IMR-90 (cell line): ENCODE data around the gene PIEZO2. TPM values are rescaled to one million over a fixed set of nuclear protein-coding genes. Genes with fewer than 3 reads are reported as not detected.

Experiments used
- ATAC-seq: fragments of 200-7000 bp; cut with Tn5 transposase; 2 replicates; pipeline ENCODE4 v1.9.1; 2020; ENCODE audit warnings: low read depth, mild to moderate bottlenecking, moderate library complexity
- BruUV-seq: library from RNA; stranded (reverse); fragments of 400-500 nt; replicated peaks from 2 replicates; lab custom pipeline; 2021; lab: Mats Ljungman, UMichigan
- CTCF ChIA-PET: fragments of 300-600 bp; formaldehyde crosslinking; extraction: SDS; loops from one replicate; lab custom pipeline; 2021; ENCODE audit warnings: antibody characterized with exemption; lab: Yijun Ruan, JAX
- POLR2A ChIA-PET: fragments of 300-600 bp; sonication (Branson Sonifier 250); formaldehyde crosslinking; loops from one replicate; lab custom pipeline; 2022; ENCODE audit warnings: antibody characterized with exemption; ENCODE audit not compliant: unreplicated experiment; lab: Charles Lee
- DNase-seq: peaks from one replicate; pipeline ENCODE4 v3.0.0; 2013
- H2AFZ ChIP-seq: replicated peaks from 2 replicates; pipeline ENCODE3; 2013; ENCODE audit warnings: low read length, mild to moderate bottlenecking; ENCODE audit not compliant: poor library complexity
- H2AK5ac ChIP-seq: 2 replicates; pipeline ENCODE4 v1.6.1; 2013; ENCODE audit warnings: low read depth, low read length, inconsistent platforms
- H2AK9ac ChIP-seq: replicated peaks from 2 replicates; pipeline ENCODE3; 2013; ENCODE audit warnings: mild to moderate bottlenecking, low read depth, low read length, moderate library complexity; ENCODE audit not compliant: poor library complexity
- H2BK120ac ChIP-seq: 2 replicates; pipeline ENCODE4 v1.6.1; 2013; ENCODE audit warnings: low read depth, low read length, inconsistent platforms
- H2BK15ac ChIP-seq: 3 replicates; pipeline ENCODE4 v1.6.1; 2013; ENCODE audit warnings: low read depth, low read length, inconsistent platforms
- H2BK20ac ChIP-seq: 2 replicates; pipeline ENCODE4 v1.6.1; 2013; ENCODE audit warnings: low read depth, mild to moderate bottlenecking, inconsistent platforms, low read length, moderate library complexity
- H2BK5ac ChIP-seq: 2 replicates; pipeline ENCODE4 v1.6.1; 2013; ENCODE audit warnings: mild to moderate bottlenecking, low read depth, low read length, inconsistent platforms; ENCODE audit not compliant: poor library complexity, severe bottlenecking
- H3K14ac ChIP-seq: replicated peaks from 2 replicates; pipeline ENCODE4 v1.6.1; 2013; ENCODE audit warnings: low read depth, low read length, inconsistent platforms
- H3K18ac ChIP-seq: 2 replicates; pipeline ENCODE4 v1.6.1; 2013; ENCODE audit warnings: low read depth, low read length, control low read depth
- H3K23ac ChIP-seq: 2 replicates; pipeline ENCODE4 v1.6.1; 2013; ENCODE audit warnings: low read depth, low read length, inconsistent platforms
- H3K27ac ChIP-seq: 2 replicates; pipeline ENCODE4 v1.5.1; 2013; ENCODE audit warnings: mild to moderate bottlenecking, control low read depth, low read length; ENCODE audit not compliant: insufficient read depth
- H3K27me3 ChIP-seq: 2 replicates; pipeline ENCODE4 v1.6.1; 2013; ENCODE audit warnings: low read length; ENCODE audit not compliant: control insufficient read depth, insufficient read depth
- H3K36me3 ChIP-seq: 2 replicates; pipeline ENCODE4 v1.6.1; 2013; ENCODE audit warnings: low read length, mixed read lengths; ENCODE audit not compliant: control insufficient read depth, insufficient read depth
- H3K4ac ChIP-seq: 2 replicates; pipeline ENCODE4 v1.6.1; 2013; ENCODE audit warnings: low read depth, low read length, inconsistent platforms
- H3K4me1 ChIP-seq: 2 replicates; pipeline ENCODE4 v1.6.1; 2013; ENCODE audit warnings: low read length, mixed read lengths; ENCODE audit not compliant: control insufficient read depth, insufficient read depth
- H3K4me2 ChIP-seq: 2 replicates; pipeline ENCODE4 v1.6.1; 2013; ENCODE audit warnings: low read depth, mild to moderate bottlenecking, control low read depth, low read length, moderate library complexity
- H3K4me3 ChIP-seq: 2 replicates; pipeline ENCODE4 v1.5.1; 2013; ENCODE audit warnings: low read depth, mild to moderate bottlenecking, control low read depth, low read length, moderate library complexity; ENCODE audit not compliant: insufficient read depth
- H3K56ac ChIP-seq: 2 replicates; pipeline ENCODE4 v1.6.1; 2013; ENCODE audit warnings: low read length, inconsistent platforms; ENCODE audit not compliant: insufficient read depth; ENCODE audit errors: extremely low read depth
- H3K79me1 ChIP-seq, 2 experiments: 2 replicates each; pipeline ENCODE4 v1.6.1; 2013; ENCODE audit warnings: low read length in 2 of 2, inconsistent platforms in 1 of 2, low read depth in 1 of 2
- H3K9ac ChIP-seq: 2 replicates; pipeline ENCODE4 v1.6.1; 2013; ENCODE audit warnings: low read depth, low read length, control low read depth
- H3K9me1 ChIP-seq: 2 replicates; pipeline ENCODE4 v1.6.1; 2013; ENCODE audit warnings: low read length, inconsistent platforms; ENCODE audit not compliant: insufficient read depth
- H3K9me3 ChIP-seq: 2 replicates; pipeline ENCODE4 v1.6.1; 2013; ENCODE audit warnings: low read length; ENCODE audit not compliant: control insufficient read depth, insufficient read depth
- H4K20me1 ChIP-seq: 2 replicates; pipeline ENCODE4 v1.6.1; 2013; ENCODE audit warnings: low read length, inconsistent platforms; ENCODE audit not compliant: insufficient read depth
- H4K5ac ChIP-seq: 2 replicates; pipeline ENCODE4 v1.6.1; 2013; ENCODE audit warnings: mild to moderate bottlenecking, low read depth, low read length, control low read depth
- H4K8ac ChIP-seq, 2 experiments: 2 replicates each; pipeline ENCODE4 v1.6.1; 2013; ENCODE audit warnings: low read depth in 2 of 2, low read length in 2 of 2, control low read depth in 1 of 2, inconsistent platforms in 1 of 2
- H4K91ac ChIP-seq: 2 replicates; pipeline ENCODE4 v1.6.1; 2013; ENCODE audit warnings: low read depth, low read length, inconsistent platforms; ENCODE audit not compliant: insufficient read depth
- CHD1 ChIP-seq: IDR thresholded peaks from 2 replicates; pipeline ENCODE4 v1.6.1; 2012; ENCODE audit warnings: low read depth, low read length, improper control_type of control experiment
- MAFK ChIP-seq: IDR thresholded peaks from 2 replicates; pipeline ENCODE4 v1.6.1; 2012; ENCODE audit warnings: low read depth, low read length, improper control_type of control experiment
- RCOR1 ChIP-seq: IDR thresholded peaks from 2 replicates; pipeline ENCODE4 v1.6.1; 2012; ENCODE audit warnings: mild to moderate bottlenecking, low read length, improper control_type of control experiment; ENCODE audit not compliant: insufficient replicate concordance
- WGBS, 2 experiments: methylation state at CpG; one replicate each; pipeline versions ENCODE4 v1.1.5 to v1.1.7; 2013; ENCODE audit warnings: missing lambda C conversion rate in 2 of 2; ENCODE audit not compliant: insufficient read length in 1 of 2; ENCODE audit errors: extremely low coverage in 2 of 2; 5-methylcytosine and 5-hydroxymethylcytosine counted together
- dilution Hi-C: fragments of 300-500 bp; cut with HindIII; formaldehyde crosslinking; loops from one replicate; pipeline ENCODE4 v1.14.3; 2018; ENCODE audit warnings: low sequenced_read_pairs; ENCODE audit not compliant: unreplicated experiment
- in situ Hi-C: fragments of 300-500 bp; cut with MboI; formaldehyde crosslinking; loops from 3 replicates; pipeline ENCODE4 v1.14.3; 2019; ENCODE audit warnings: low sequenced_read_pairs, inconsistent platforms, mixed read lengths
- intact Hi-C: fragments of 100-400 bp; cut with micrococcal nuclease; formaldehyde crosslinking; loops from 2 replicates; pipeline ENCODE4 v1.10.0; 2022
- polyA plus RNA-seq, 3 experiments: library from polyadenylated mRNA; depleted of rRNA; stranded (reverse); fragments of >200 nt; gene quantifications; 2 replicates each; pipeline ENCODE4 v1.2.3, GENCODE V29; 2012; ENCODE audit warnings: low replicate concordance in 1 of 3
- total RNA-seq: library from RNA; depleted of rRNA; stranded (reverse); fragments of >200 nt; gene quantifications from 2 replicates; pipeline ENCODE4 v1.2.3, GENCODE V29; 2012

PIEZO2 gene
- total and polyA plus RNA-seq, 2 of the 4 experiments (the other 2 are of a cell fraction) = 2.4 to 4.1 TPM

DNA sequence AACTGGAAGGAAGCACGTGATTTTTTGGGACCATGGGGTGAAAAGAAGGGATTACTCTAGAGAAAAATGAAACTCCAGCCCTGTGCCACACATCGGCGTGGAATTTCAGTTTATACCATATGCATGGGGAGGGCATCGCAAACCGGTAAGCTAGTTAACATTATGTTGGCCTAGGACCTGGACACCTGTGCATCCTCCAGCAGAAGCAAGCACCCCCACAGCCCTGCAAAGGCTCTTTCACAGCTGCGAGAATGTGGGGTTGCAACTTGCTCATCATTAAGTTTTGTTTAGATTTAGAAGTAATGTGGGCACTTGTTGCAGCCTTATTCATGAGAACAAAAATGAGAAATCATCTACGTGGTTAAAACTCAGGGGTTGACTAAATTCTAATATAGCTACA, 299.2 kb downstream of the PIEZO2 start:
- no TSS peak for BruUV-seq
- no CpG with 5 or more reads among the region's 7 CpGs for WGBS, 2 experiments
- H2AFZ ChIP-seq = no peak overlapping the region
- no peak overlapping the region for H2BK15ac ChIP-seq
- intact Hi-C loops = loop anchor here (5.0 kb wide), 3 partner anchors 63 to 462 kb away; no protein-coding TSS in a partner anchor
- no peak overlapping the region for H4K91ac ChIP-seq
- H4K8ac ChIP-seq = no peak overlapping the region
- no peak overlapping the region for H3K14ac ChIP-seq
- no peak overlapping the region for H3K4me2 ChIP-seq
- H4K20me1 ChIP-seq = no peaks in the 10 kb centered on the region
- H4K5ac ChIP-seq = no peak overlapping the region
- H3K9ac ChIP-seq = no peak overlapping the region
- DNase-seq (no peak), ATAC-seq (no peak)
- no peak overlapping the region for H3K4ac ChIP-seq
- H3K27ac ChIP-seq = no peak overlapping the region
- no peaks in the 10 kb centered on the region; the same call in 1 of the 2 replicates for H3K9me1 ChIP-seq
- no peak overlapping the region for H2BK5ac ChIP-seq
- no peaks in the 10 kb centered on the region for H3K9me3 ChIP-seq
- ChIA-PET POLR2A (interaction anchor here (0.6 kb wide), 1 partner anchor 300 kb away, joined by 4 read pairs; no protein-coding TSS in a partner anchor), CTCF (interaction anchor here (1.3 to 2.8 kb wide), 2 partner anchors 304 to 669 kb away, joined by 3 to 19 read pairs; no protein-coding TSS in a partner anchor)
- dilution Hi-C loops = no loop called here
- H3K56ac ChIP-seq = no peak overlapping the region
- no peak overlapping the region for H3K4me3 ChIP-seq
- no peak overlapping the region for H3K23ac ChIP-seq
- no peak for TF ChIP-seq CHD1
- TF ChIP-seq MAFK = no peak
- no peak for TF ChIP-seq RCOR1
- no peak overlapping the region for H2BK120ac ChIP-seq
- H3K27me3 ChIP-seq = no peaks in the 10 kb centered on the region
- no peak overlapping the region for H2AK5ac ChIP-seq
- H2AK9ac ChIP-seq = no peak overlapping the region
- no peak overlapping the region for H3K18ac ChIP-seq
- H3K36me3 ChIP-seq = no peaks in the 10 kb centered on the region
- peaks cover 2% of the 10 kb centered on the region; the same call in 1 of the 2 replicates for H3K4me1 ChIP-seq
- H2BK20ac ChIP-seq = no peak overlapping the region
- in situ Hi-C loops = loop anchor here (5.0 to 10.0 kb wide), 3 partner anchors 192 to 705 kb away; no protein-coding TSS in a partner anchor
- no peaks in the 10 kb centered on the region for H3K79me1 ChIP-seq
